ENCODE results near the gene CMIP. TPM values are rescaled to one million over a fixed set of nuclear protein-coding genes. Genes with fewer than 3 reads are reported as not detected.

Gene CMIP
- total RNA-seq, 1 donor from 2014 or later, result 6.6 TPM

DNA sequence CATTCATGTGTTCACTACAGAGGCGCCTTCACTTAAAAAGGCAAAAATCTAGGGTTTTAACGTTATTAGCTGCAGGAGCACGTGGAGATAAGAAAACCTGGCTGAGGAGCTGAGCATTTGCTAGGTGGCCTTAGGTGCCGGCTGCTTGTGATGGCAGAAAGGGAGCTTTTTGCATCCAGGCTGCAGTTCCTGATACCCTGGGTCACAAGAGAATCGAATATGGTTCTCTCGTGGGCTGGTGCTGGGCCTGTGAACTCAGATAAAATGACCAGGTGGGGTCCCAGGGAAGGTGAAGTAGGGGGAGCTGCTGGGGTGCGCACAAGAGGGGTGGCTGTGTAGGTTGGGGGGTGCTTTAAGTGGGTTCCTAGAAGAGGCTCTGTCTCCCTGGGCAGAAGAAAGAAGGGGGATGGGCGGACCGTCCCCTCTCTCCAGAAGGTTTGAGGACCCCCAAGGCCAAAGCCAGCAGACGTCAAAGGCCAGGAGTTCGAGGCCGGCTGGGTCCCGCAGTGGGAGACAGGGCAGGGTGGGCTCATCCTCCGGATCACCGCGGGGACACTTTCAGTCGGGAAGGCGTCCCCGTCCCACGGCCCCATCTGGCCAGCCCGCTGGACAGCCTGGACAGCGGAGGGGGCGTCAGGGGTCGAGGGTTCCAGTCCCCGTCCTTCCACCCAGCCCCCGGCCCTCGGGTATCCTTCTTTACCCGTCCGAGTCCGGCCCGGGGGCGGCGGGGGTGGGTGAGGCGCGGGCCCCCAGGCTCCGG, 740 bp upstream of the CMIP start:
- Mint-ChIP-seq H3K9me3 (no peaks in the 10 kb centered on the region), H3K27ac (peak overlapping the region; percentile 98), H3K27me3 (ENCODE audit: insufficient read depth, low read depth) (peaks cover 14% of the 10 kb centered on the region), H3K4me1 (peaks cover 42% of the 10 kb centered on the region), H3K36me3 (peaks cover 2% of the 10 kb centered on the region), H3K4me3 (peak overlapping the region; percentile 90)
- Histone ChIP-seq H3K4me2 (peak overlapping the region; percentile 78), H3K36me3 (no peaks in the 10 kb centered on the region), H3K27ac (no peak overlapping the region), H2AFZ (replicated peaks) (peak overlapping the region; percentile 70), H3K27me3 (peaks cover 29% of the 10 kb centered on the region), H3K4me1 (peaks cover 19% of the 10 kb centered on the region), H3K79me2 (ENCODE audit: low read depth) (peaks cover 39% of the 10 kb centered on the region), H3F3A (ENCODE audit: low read depth) (peaks cover 28% of the 10 kb centered on the region), H3K4me3 (peak overlapping the region; percentile 63), H3K9ac (no peak overlapping the region), H3K9me3 (ENCODE audit: low read depth) (no peaks in the 10 kb centered on the region), H4K20me1 (ENCODE audit: low read depth) (peaks cover 29% of the 10 kb centered on the region)
- DNase-seq (ENCODE audit: low spot score), result no peak
- TF ChIP-seq EZH2 (IDR thresholded peaks at IDR 0.05) (no peak), EZH2phosphoT487 (IDR thresholded peaks at IDR 0.05) (no peak)
- TF ChIP-seq, protein P1, sequence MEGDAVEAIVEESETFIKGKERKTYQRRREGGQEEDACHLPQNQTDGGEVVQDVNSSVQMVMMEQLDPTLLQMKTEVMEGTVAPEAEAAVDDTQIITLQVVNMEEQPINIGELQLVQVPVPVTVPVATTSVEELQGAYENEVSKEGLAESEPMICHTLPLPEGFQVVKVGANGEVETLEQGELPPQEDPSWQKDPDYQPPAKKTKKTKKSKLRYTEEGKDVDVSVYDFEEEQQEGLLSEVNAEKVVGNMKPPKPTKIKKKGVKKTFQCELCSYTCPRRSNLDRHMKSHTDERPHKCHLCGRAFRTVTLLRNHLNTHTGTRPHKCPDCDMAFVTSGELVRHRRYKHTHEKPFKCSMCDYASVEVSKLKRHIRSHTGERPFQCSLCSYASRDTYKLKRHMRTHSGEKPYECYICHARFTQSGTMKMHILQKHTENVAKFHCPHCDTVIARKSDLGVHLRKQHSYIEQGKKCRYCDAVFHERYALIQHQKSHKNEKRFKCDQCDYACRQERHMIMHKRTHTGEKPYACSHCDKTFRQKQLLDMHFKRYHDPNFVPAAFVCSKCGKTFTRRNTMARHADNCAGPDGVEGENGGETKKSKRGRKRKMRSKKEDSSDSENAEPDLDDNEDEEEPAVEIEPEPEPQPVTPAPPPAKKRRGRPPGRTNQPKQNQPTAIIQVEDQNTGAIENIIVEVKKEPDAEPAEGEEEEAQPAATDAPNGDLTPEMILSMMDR (IDR thresholded peaks at IDR 0.05), result no peak

DNA sequence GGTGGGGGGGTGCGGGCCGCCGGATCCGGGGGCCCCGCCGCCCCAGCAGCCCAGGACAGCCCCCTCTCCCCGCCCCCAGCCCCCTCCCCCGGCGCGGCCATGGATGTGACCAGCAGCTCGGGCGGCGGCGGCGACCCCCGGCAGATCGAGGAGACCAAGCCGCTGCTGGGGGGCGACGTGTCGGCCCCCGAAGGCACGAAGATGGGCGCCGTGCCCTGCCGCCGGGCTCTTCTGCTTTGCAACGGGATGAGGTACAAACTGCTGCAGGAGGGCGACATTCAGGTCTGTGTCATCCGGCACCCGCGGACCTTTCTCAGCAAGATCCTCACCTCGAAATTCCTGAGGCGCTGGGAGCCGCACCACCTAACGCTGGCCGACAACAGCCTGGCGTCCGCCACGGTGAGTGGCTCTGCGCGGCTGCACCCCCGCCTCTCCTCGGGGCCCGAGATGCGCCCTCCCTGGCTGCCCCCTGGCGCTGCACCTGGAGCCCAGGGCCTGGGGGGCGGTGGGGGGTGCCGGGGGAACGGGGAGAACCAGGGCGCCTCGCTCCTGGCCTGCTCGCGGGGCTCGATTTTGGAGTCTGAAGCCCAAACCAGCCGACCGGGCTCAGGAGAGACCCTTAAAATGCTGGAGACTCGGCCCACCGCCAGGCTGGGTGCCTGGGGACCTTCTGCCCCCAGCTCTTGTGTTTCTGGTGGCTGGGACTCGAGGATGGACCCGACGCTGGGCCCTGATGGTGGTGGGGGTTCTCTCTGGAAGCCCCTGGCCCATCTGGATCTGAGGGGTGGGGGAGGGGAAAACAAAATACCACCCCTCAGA, 744 bp downstream of the CMIP start:
- Histone ChIP-seq H3F3A (ENCODE audit: low read depth) (peaks cover 31% of the 10 kb centered on the region), H3K9ac (peak overlapping the region; percentile 54), H3K4me1 (peaks cover 25% of the 10 kb centered on the region), H3K4me2 (peak overlapping the region; percentile 97), H3K36me3 (no peaks in the 10 kb centered on the region), H4K20me1 (ENCODE audit: low read depth) (peaks cover 44% of the 10 kb centered on the region), H2AFZ (replicated peaks) (no peak overlapping the region), H3K4me3 (peak overlapping the region; percentile 74), H3K27me3 (peaks cover 29% of the 10 kb centered on the region), H3K9me3 (ENCODE audit: low read depth) (no peaks in the 10 kb centered on the region), H3K27ac (no peak overlapping the region), H3K79me2 (ENCODE audit: low read depth) (peaks cover 54% of the 10 kb centered on the region)
- DNase-seq (ENCODE audit: low spot score), result peak; percentile 66
- Mint-ChIP-seq H3K27me3 (ENCODE audit: insufficient read depth, low read depth) (peaks cover 13% of the 10 kb centered on the region), H3K4me3 (peak overlapping the region; percentile 92), H3K9me3 (no peaks in the 10 kb centered on the region), H3K4me1 (peaks cover 49% of the 10 kb centered on the region), H3K36me3 (peaks cover 2% of the 10 kb centered on the region), H3K27ac (peak overlapping the region; percentile 76)
- TF ChIP-seq, protein P1 (IDR thresholded peaks at IDR 0.05), result peak; percentile 24
- TF ChIP-seq EZH2phosphoT487 (IDR thresholded peaks at IDR 0.05), result no peak

DNA sequence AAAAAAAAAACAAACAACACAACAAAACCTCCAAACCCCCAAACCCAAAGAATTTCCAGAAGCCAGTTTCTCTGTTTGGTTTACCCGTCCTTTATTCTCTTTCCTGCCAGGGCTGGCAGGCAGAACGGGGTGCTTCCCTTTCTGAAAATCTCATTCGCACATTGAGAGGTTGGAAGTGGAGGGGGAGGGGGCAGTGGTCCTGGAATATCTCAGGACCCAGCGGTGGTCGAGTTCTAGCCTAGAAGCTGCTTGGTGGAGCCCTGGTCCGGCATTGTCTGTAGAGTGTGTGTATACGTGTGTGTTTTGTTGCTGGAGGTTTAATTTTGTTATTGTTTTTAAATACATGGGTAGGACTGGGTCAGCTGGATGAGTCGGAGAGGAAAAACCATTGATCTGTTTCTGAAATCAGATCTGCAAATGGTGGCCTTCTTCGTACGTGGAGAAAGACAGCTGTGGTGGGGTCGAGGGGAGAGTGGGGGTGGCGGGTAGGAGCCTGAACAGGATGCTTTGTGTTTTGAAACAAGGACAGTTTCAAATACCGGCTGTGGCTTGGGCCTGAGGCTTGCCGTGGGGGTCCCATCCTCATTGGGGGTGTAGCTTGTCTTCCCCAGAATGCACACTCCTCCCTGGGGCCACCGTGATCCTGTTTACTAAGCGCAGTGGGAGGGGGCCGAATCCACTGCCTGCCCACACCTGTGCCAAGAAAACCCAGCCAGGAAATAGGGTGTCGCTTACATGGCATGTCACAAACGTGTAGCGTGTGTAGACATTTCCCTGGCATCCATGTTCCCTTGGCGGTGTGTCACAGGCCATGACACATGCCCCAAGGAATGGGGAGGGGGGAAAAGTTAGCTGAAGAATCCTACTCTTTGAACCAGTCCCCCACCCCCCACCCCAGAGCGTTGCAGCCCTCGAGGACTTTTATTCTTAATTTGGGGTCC, 1.6 kb downstream of the CMIP start:
- H3K27me3 Mint-ChIP-seq (ENCODE audit: insufficient read depth, low read depth), result peaks cover 11% of the 10 kb centered on the region
- peaks cover 28% of the 10 kb centered on the region for H3K27me3 ChIP-seq
- H4K20me1 ChIP-seq (ENCODE audit: low read depth), result peaks cover 53% of the 10 kb centered on the region
- H3K4me2 ChIP-seq, result peak overlapping the region; percentile 97
- TF ChIP-seq EZH2 (IDR thresholded peaks at IDR 0.05) (no peak), EZH2phosphoT487 (IDR thresholded peaks at IDR 0.05) (no peak)
- TF ChIP-seq, protein P1 (IDR thresholded peaks at IDR 0.05), result no peak
- H3K27ac ChIP-seq, result no peak overlapping the region
- H3K4me1 Mint-ChIP-seq, result peaks cover 57% of the 10 kb centered on the region
- H3K79me2 ChIP-seq (ENCODE audit: low read depth), result peaks cover 63% of the 10 kb centered on the region
- no peak overlapping the region for H2AFZ ChIP-seq (replicated peaks)
- peak overlapping the region; percentile 92 for H3K4me3 Mint-ChIP-seq
- no peaks in the 10 kb centered on the region for H3K9me3 Mint-ChIP-seq
- H3K27ac Mint-ChIP-seq, result peak overlapping the region; percentile 68
- peaks cover 31% of the 10 kb centered on the region for H3F3A ChIP-seq (ENCODE audit: low read depth)
- H3K9me3 ChIP-seq (ENCODE audit: low read depth), result no peaks in the 10 kb centered on the region
- peak overlapping the region; percentile 54 for H3K9ac ChIP-seq
- peaks cover 25% of the 10 kb centered on the region for H3K4me1 ChIP-seq
- peaks cover 2% of the 10 kb centered on the region for H3K36me3 Mint-ChIP-seq
- no peaks in the 10 kb centered on the region for H3K36me3 ChIP-seq
- DNase-seq (ENCODE audit: low spot score), result peak; percentile 56
- H3K4me3 ChIP-seq, result peak overlapping the region; percentile 74

Data from neural progenitor cell (in vitro differentiated cells).